OCI-LY1 (cell line): ENCODE data around the gene TXNRD2.

Experiments
- H2AFZ ChIP-seq: fragments of 200-600 bp; sonication (generic), shearing (Covaris generic); 2 replicates; pipeline ENCODE4 v1.6.0; 2014; ENCODE audit warnings: antibody characterized with exemption, mild to moderate bottlenecking, low read length
- H3F3A ChIP-seq: fragments of 200-600 bp; sonication (generic), shearing (Covaris generic); 2 replicates; pipeline ENCODE4 v1.6.0; 2014; ENCODE audit warnings: mild to moderate bottlenecking, antibody characterized with exemption, low read length, moderate library complexity; ENCODE audit not compliant: insufficient read depth
- H3K27ac ChIP-seq: fragments of 200-600 bp; sonication (generic); 2 replicates; pipeline ENCODE4 v1.5.1; 2014; ENCODE audit warnings: low read length, mixed run types, mild to moderate bottlenecking, low read depth; ENCODE audit not compliant: poor library complexity, severe bottlenecking
- H3K27me3 ChIP-seq: fragments of 200-600 bp; sonication (generic); 2 replicates; pipeline ENCODE4 v1.6.0; 2014; ENCODE audit warnings: antibody characterized with exemption, mild to moderate bottlenecking, low read length, moderate library complexity; ENCODE audit not compliant: insufficient read depth
- H3K36me3 ChIP-seq: fragments of 200-600 bp; sonication (generic); 2 replicates; pipeline ENCODE4 v1.6.1; 2014; ENCODE audit warnings: mild to moderate bottlenecking, antibody characterized with exemption, low read length, moderate library complexity, mixed read lengths; ENCODE audit not compliant: insufficient read depth
- H3K4me1 ChIP-seq: fragments of 200-600 bp; sonication (generic); 2 replicates; pipeline ENCODE4 v1.5.1; 2014; ENCODE audit warnings: mild to moderate bottlenecking, low read length, moderate library complexity; ENCODE audit not compliant: insufficient read depth, severe bottlenecking
- H3K4me2 ChIP-seq: fragments of 200-600 bp; sonication (generic), shearing (Covaris generic); 2 replicates; pipeline ENCODE4 v1.6.1; 2014; ENCODE audit warnings: low read length
- H3K4me3 ChIP-seq: fragments of 200-600 bp; sonication (generic); 2 replicates; pipeline ENCODE4 v1.5.1; 2014; ENCODE audit warnings: low read length, low read depth, mild to moderate bottlenecking, mixed read lengths; ENCODE audit not compliant: poor library complexity, severe bottlenecking
- H3K79me2 ChIP-seq: fragments of 200-600 bp; shearing (Covaris generic); 2 replicates; pipeline ENCODE4 v1.6.1; 2016; ENCODE audit warnings: mixed run types, low read length, mixed read lengths; ENCODE audit not compliant: insufficient read depth
- H3K9ac ChIP-seq: fragments of 200-600 bp; sonication (generic), shearing (Covaris generic); 2 replicates; pipeline ENCODE4 v1.6.1; 2014; ENCODE audit warnings: mild to moderate bottlenecking, low read length, mixed read lengths
- H3K9me2 ChIP-seq: fragments of 200-600 bp; sonication (generic), shearing (Covaris generic); 2 replicates; pipeline ENCODE4 v1.6.1; 2014; ENCODE audit warnings: low read depth, mild to moderate bottlenecking, low read length, mixed read lengths
- H3K9me3 ChIP-seq: fragments of 200-600 bp; shearing (Covaris generic); 2 replicates; pipeline ENCODE4 v1.6.1; 2014; ENCODE audit warnings: low read length, mixed read lengths
- H4K20me1 ChIP-seq: fragments of 200-600 bp; sonication (generic), shearing (Covaris generic); 2 replicates; pipeline ENCODE4 v1.6.0; 2016; ENCODE audit warnings: mild to moderate bottlenecking, low read length; ENCODE audit not compliant: insufficient read depth
- CTCF ChIP-seq: fragments of 200-600 bp; sonication (generic), shearing (Covaris generic); IDR thresholded peaks from 2 replicates; pipeline ENCODE4 v1.5.1; 2017; ENCODE audit warnings: mild to moderate bottlenecking, antibody characterized with exemption, low read length, moderate library complexity, mixed read lengths
- EZH2 ChIP-seq: fragments of 200-600 bp; sonication (generic), shearing (Covaris generic); IDR thresholded peaks from 2 replicates; pipeline ENCODE4 v1.8.0; 2017; ENCODE audit warnings: borderline replicate concordance, mixed run types, mild to moderate bottlenecking, antibody characterized with exemption, low read length, moderate library complexity, mixed read lengths

TXNRD2 gene

GRCh38 chr22:19970479-19971275 lies 29.1 kb upstream of the TXNRD2 start:
- TF ChIP-seq EZH2 (no peak), CTCF (peak; percentile 90)
- Histone ChIP-seq H3K9me3 (no peaks in the 10 kb centered on the region), H3K36me3 (peaks cover 15% of the 10 kb centered on the region; the same call in 1 of the 2 replicates), H3K4me3 (no peak overlapping the region), H4K20me1 (no peaks in the 10 kb centered on the region), H2AFZ (no peak overlapping the region), H3K27me3 (no peaks in the 10 kb centered on the region), H3K27ac (no peak overlapping the region), H3K4me2 (no peak overlapping the region), H3K4me1 (peaks cover 13% of the 10 kb centered on the region), H3F3A (no peaks in the 10 kb centered on the region), H3K9ac (no peak overlapping the region), H3K79me2 (no peaks in the 10 kb centered on the region), H3K9me2 (no peaks in the 10 kb centered on the region)

- peaks cover 15% of the 10 kb centered on the region; the same call in 1 of the 2 replicates for H3K36me3 ChIP-seq
- TF ChIP-seq CTCF: no peak
- H3K4me1 ChIP-seq: peaks cover 12% of the 10 kb centered on the region
- H3K79me2 ChIP-seq: no peaks in the 10 kb centered on the region
- H3F3A ChIP-seq: no peaks in the 10 kb centered on the region
- no peak overlapping the region for H3K4me3 ChIP-seq
- H3K27me3 ChIP-seq: no peaks in the 10 kb centered on the region
- no peak overlapping the region for H2AFZ ChIP-seq
- no peaks in the 10 kb centered on the region for H3K9me2 ChIP-seq
- H3K9me3 ChIP-seq: no peaks in the 10 kb centered on the region
- no peaks in the 10 kb centered on the region for H4K20me1 ChIP-seq
- H3K27ac ChIP-seq: no peak overlapping the region
- H3K9ac ChIP-seq: no peak overlapping the region
- H3K4me2 ChIP-seq: no peak overlapping the region
These were observed 28.4 kb upstream of the TXNRD2 start for GRCh38 chr22:19970031-19970478.

DNA sequence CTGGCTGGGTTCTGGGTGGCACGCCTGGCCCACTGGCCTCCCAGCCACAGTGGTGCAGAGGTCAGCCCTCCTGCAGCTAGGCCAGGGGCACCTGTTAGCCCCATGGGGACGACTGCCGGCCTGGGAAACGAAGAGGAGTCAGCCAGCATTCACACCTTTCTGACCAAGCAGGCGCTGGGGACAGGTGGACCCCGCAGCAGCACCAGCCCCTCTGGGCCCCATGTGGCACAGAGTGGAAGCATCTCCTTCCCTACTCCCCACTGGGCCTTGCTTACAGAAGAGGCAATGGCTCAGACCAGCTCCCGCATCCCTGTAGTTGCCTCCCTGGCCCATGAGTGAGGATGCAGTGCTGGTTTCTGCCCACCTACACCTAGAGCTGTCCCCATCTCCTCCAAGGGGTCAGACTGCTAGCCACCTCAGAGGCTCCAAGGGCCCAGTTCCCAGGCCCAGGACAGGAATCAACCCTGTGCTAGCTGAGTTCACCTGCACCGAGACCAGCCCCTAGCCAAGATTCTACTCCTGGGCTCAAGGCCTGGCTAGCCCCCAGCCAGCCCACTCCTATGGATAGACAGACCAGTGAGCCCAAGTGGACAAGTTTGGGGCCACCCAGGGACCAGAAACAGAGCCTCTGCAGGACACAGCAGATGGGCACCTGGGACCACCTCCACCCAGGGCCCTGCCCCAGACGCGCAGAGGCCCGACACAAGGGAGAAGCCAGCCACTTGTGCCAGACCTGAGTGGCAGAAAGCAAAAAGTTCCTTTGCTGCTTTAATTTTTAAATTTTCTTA lies 27.7 kb upstream of the TXNRD2 start:
- Histone ChIP-seq H3K9me2 (no peaks in the 10 kb centered on the region), H3K27ac (no peak overlapping the region), H3K79me2 (no peaks in the 10 kb centered on the region), H3K36me3 (peaks cover 15% of the 10 kb centered on the region; the same call in 1 of the 2 replicates), H3K9ac (no peak overlapping the region), H3F3A (no peaks in the 10 kb centered on the region), H2AFZ (no peak overlapping the region), H3K4me2 (no peak overlapping the region), H3K4me3 (no peak overlapping the region), H3K4me1 (peaks cover 6% of the 10 kb centered on the region), H4K20me1 (no peaks in the 10 kb centered on the region), H3K27me3 (no peaks in the 10 kb centered on the region), H3K9me3 (no peaks in the 10 kb centered on the region)
- no peak for TF ChIP-seq EZH2
- TF ChIP-seq CTCF: no peak
